Testis (tissue), 3 donors: ENCODE results near the gene IGHMBP2. TPM values are rescaled to one million over a fixed set of nuclear protein-coding genes. Genes with fewer than 3 reads are reported as not detected.
"Not testable (repeated sequence)": the region's sequence is repeated elsewhere in the genome, so short reads cannot be mapped to it uniquely, and the experiment has no call there.

ENCODE experiments used
- DNase-seq: peaks from one replicate; pipeline ENCODE4 v3.0.0-alpha.2; 2019
- H3K27ac ChIP-seq, 2 donors: fragments of 200-600 bp; sonication (generic); one replicate each; pipeline ENCODE4 v1.5.1; 2019
- H3K27me3 ChIP-seq: fragments of 200-600 bp; sonication (generic); one replicate; pipeline ENCODE4 v1.5.1; 2019
- H3K36me3 ChIP-seq: fragments of 200-600 bp; sonication (generic); one replicate; pipeline ENCODE4 v1.5.1; 2017; ENCODE audit warnings: low read depth; ENCODE audit errors: missing control alignments
- H3K4me1 ChIP-seq: fragments of 200-600 bp; sonication (generic); one replicate; pipeline ENCODE4 v1.5.1; 2019
- H3K4me3 ChIP-seq, 2 donors: fragments of 200-600 bp; sonication (generic); one replicate each; pipeline ENCODE4 v1.5.1; 2017 to 2019
- H3K9me3 ChIP-seq: fragments of 200-600 bp; sonication (generic); one replicate; pipeline ENCODE4 v1.5.1; 2017
- POLR2A ChIP-seq: fragments of 450-650 bp; IDR thresholded peaks from one replicate; pipeline ENCODE4 v1.6.1; 2017; ENCODE audit warnings: antibody characterized with exemption, mild to moderate bottlenecking, moderate library complexity
- WGBS, 2 donors: methylation state at CpG; one replicate each; pipeline ENCODE4 v1.1.5; 2018; 5-methylcytosine and 5-hydroxymethylcytosine counted together
- intact Hi-C: fragments of 100-400 bp; cut with DNase I; formaldehyde crosslinking; loops from one replicate; pipeline ENCODE4 v1.15.1; 2023; ENCODE audit warnings: low total_unique reads
- polyA plus RNA-seq: library from polyadenylated mRNA; stranded (reverse); fragments of 350-450 nt; fragmentation: Illumina TruSeq; extraction: RNeasy Lipid Tissue Mini Kit (QIAGEN cat#74804); gene quantifications from one replicate; pipeline ENCODE4 v1.2.3, GENCODE V29; 2014; ENCODE audit warnings: low read depth, low replicate concordance; ENCODE audit not compliant: insufficient read depth
- total RNA-seq, 2 donors: library from RNA; depleted of rRNA; stranded (reverse); fragments of >200 nt; gene quantifications; one replicate each; pipeline ENCODE4 v1.2.3, GENCODE V29; 2016
- TF ChIP-seq, protein P1 (sequence below), 3 experiments: fragments of 450-650 bp in 2 of 3; fragments of 200-600 bp in 1 of 3; sonication (generic) in 1 of 3; IDR thresholded peaks; one replicate each; pipeline ENCODE4 v1.5.1; 2016 to 2019; ENCODE audit warnings: antibody characterized with exemption in 3 of 3, mild to moderate bottlenecking in 2 of 3, moderate library complexity in 1 of 3

Gene IGHMBP2
- total and polyA plus RNA-seq, 3 donors from 2014 or later: 42.6 to 68.9 (median 47.1) TPM

- intact Hi-C loops: no loop called here
- Histone ChIP-seq H3K4me1 (peaks cover 5% of the 10 kb centered on the region), H3K4me3 (no peak overlapping the region), H3K27me3 (no peaks in the 10 kb centered on the region), H3K36me3 (no peaks in the 10 kb centered on the region), H3K9me3 (no peaks in the 10 kb centered on the region), H3K27ac (no peak overlapping the region)
- WGBS, 2 donors: 89 to 96% methylated on average over 5 of the region's 5 CpGs
- no peak for DNase-seq
- TF ChIP-seq, protein P1, sequence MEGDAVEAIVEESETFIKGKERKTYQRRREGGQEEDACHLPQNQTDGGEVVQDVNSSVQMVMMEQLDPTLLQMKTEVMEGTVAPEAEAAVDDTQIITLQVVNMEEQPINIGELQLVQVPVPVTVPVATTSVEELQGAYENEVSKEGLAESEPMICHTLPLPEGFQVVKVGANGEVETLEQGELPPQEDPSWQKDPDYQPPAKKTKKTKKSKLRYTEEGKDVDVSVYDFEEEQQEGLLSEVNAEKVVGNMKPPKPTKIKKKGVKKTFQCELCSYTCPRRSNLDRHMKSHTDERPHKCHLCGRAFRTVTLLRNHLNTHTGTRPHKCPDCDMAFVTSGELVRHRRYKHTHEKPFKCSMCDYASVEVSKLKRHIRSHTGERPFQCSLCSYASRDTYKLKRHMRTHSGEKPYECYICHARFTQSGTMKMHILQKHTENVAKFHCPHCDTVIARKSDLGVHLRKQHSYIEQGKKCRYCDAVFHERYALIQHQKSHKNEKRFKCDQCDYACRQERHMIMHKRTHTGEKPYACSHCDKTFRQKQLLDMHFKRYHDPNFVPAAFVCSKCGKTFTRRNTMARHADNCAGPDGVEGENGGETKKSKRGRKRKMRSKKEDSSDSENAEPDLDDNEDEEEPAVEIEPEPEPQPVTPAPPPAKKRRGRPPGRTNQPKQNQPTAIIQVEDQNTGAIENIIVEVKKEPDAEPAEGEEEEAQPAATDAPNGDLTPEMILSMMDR (IDR thresholded peaks at IDR 0.05): no peak
- no peak for TF ChIP-seq POLR2A
Observed at GRCh38 chr11:68880851-68881250, 22.8 kb upstream of the IGHMBP2 start.

DNA sequence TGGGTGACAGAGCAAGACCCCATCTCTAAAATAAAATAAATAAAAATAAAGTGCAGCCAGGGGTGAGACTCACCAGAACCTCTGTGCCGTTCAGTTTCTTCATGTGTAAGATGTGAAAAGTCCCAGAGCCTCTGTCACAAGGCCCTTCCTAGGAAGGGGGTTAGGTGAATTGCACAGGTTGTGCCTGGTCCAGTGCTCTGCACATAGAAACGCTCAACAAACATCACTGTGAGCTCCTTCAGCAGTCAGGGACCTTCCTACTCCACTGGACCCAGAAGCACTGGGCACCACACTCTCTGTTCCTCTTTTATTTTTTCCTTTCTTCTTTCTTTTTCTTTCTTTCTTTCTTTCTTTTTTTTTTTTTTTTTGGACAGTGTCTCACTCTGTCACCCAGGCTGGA is 22.4 kb upstream of the IGHMBP2 start:
- DNase-seq: no peak
- H3K9me3 ChIP-seq: no peaks in the 10 kb centered on the region
- H3K27me3 ChIP-seq: no peaks in the 10 kb centered on the region
- H3K27ac ChIP-seq: no peak overlapping the region
- intact Hi-C loops: no loop called here
- no peaks in the 10 kb centered on the region for H3K36me3 ChIP-seq
- H3K4me1 ChIP-seq: peaks cover 5% of the 10 kb centered on the region
- no peak for TF ChIP-seq POLR2A
- TF ChIP-seq, protein P1 (IDR thresholded peaks at IDR 0.05): no peak
- H3K4me3 ChIP-seq: no peak overlapping the region
- 93 to 100% methylated on average over 2 of the region's 2 CpGs for WGBS, 2 donors

DNA sequence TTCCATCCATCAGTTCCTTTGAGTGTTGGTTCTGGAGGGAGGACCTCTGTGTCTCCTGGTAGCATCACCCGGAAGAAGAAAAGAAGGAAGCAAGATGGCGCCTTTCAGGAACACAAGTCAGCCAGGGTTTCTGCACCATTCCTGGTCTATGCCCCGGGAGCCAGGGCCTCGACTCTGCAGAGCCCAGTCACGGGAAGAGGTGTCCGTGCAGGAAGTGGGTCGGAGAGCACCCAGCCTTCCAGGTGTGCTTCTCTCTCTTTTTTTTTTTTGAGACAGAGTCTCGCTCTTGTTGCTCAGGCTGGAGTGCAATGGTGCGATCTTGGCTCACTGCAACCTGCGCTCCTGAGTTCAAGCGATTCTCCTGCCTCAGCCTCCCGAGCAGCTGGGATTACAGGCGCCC is 21.3 kb upstream of the IGHMBP2 start:
- TF ChIP-seq, protein P1 (IDR thresholded peaks at IDR 0.05): no peak
- TF ChIP-seq POLR2A: no peak
- no peaks in the 10 kb centered on the region for H3K36me3 ChIP-seq
- no peak for DNase-seq
- H3K9me3 ChIP-seq: no peaks in the 10 kb centered on the region
- no peak overlapping the region for H3K27ac ChIP-seq
- H3K4me1 ChIP-seq: peaks cover 5% of the 10 kb centered on the region
- H3K4me3 ChIP-seq: no peak overlapping the region
- 87% methylated on average over 13 of the region's 13 CpGs for WGBS, 2 donors
- intact Hi-C loops: no loop called here
- H3K27me3 ChIP-seq: no peaks in the 10 kb centered on the region

DNA sequence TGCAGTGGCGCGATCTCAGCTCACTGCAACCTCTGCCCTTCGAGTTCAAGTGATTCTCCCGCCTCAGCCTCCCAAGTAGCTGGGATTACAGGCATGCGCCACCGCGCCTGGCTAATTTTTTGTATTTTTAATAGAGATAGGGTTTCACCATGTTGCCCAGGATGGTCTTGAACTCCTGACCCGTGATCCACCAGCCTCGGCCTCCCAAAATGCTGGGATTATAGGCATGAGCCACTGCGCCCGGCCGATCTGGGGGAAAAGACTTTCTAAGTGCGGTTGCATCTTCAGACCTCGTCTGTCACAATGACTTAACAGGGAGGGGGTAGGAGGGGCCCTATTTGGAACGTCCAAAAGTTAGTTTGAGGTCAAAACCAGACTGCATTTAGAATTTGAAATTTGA is 18.9 kb upstream of the IGHMBP2 start:
- WGBS, 2 donors: 90 to 93% methylated on average over 15 of the region's 15 CpGs
- H3K27ac ChIP-seq, H3K9me3 ChIP-seq, DNase-seq, H3K36me3 ChIP-seq, H3K4me3 ChIP-seq, H3K27me3 ChIP-seq, intact Hi-C loops, H3K4me1 ChIP-seq: not testable (repeated sequence)

DNA sequence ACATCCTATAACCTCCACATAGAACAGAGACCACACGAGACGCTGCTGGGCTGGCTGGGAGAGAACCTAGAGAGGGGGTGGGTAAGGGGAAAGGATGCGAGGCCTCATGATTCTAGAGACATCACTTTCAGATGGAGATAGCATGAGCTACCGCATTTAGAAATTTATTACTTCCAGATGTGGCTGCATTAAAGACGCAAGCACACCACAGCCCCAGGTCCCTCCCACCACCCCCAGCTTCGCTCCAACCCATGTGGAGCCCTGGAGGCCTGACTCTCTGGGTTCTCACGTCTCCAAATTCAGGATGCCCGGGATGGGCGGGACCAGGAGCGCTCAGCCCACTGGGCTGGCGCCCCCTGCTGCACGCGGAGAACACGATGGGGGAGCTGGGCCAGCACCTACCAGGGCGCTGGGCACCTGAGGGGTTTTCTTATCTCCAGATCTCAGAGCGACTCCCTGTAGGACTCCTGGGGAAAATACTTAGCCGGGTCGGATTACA is 13.7 kb upstream of the IGHMBP2 start:
- H3K4me1 ChIP-seq: peaks cover 13% of the 10 kb centered on the region
- intact Hi-C loops: no loop called here
- no peak overlapping the region for H3K4me3 ChIP-seq
- H3K27ac ChIP-seq: peak overlapping the region in 1 of 2 donors; percentile 65
- TF ChIP-seq, protein P1 (IDR thresholded peaks at IDR 0.05): peak; percentile 6 to 39 (median 35)
- TF ChIP-seq POLR2A: no peak
- DNase-seq: peak; percentile 43
- 59 to 76% methylated on average over 9 to 18 of the region's 18 CpGs for WGBS, 2 donors
- no peaks in the 10 kb centered on the region for H3K9me3 ChIP-seq
- no peaks in the 10 kb centered on the region for H3K36me3 ChIP-seq
- H3K27me3 ChIP-seq: no peaks in the 10 kb centered on the region
